HG03196 (cell line): ENCODE results near the gene IKBKE.

ENCODE experiments used
- ATAC-seq: cut with Tn5 transposase; IDR thresholded peaks from one replicate; pipeline ENCODE4 v1.9.1; 2021; ENCODE audit not compliant: unreplicated experiment

Gene IKBKE

DNA sequence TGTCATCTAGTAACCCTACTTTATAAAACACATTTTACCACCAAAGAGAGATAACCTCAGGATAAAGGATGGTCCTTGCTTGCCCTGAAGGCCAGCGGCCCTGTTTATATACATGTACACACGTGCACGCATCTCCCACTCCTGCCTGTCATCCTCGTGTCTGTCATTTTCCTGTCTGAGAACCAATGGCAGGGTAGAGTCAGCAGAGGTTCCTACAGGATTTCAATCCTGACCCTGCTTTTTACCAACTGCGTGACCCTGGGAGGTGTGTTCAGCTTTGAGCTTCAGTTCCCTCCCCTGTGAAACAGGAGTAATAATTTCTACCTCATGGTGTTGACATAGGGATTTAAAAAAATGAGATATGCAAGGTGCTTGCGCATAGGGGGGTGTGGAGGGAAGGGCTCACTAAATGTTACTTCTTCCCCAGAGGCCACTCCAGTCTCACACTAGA is 24.8 kb downstream of the IKBKE start:
- ATAC-seq = no peak

GRCh38 chr1:206495493-206496046 is 25.3 kb downstream of the IKBKE start:
- peak; percentile 1 for ATAC-seq

- ATAC-seq = peak; percentile 52
Observed at GRCh38 chr1:206496131-206496793, 26.0 kb downstream of the IKBKE start.

- no peak for ATAC-seq
Observed at GRCh38 chr1:206497363-206497762, 27.1 kb downstream of the IKBKE start.

GRCh38 chr1:206497774-206498173 is 27.5 kb downstream of the IKBKE start:
- no peak for ATAC-seq

- no peak for ATAC-seq
Observed at GRCh38 chr1:206498685-206499084, 28.4 kb downstream of the IKBKE start.

GRCh38 chr1:206500046-206500445 is 29.8 kb downstream of the IKBKE start:
- ATAC-seq = no peak

- no peak for ATAC-seq
Observed at GRCh38 chr1:206501881-206502280, 31.6 kb downstream of the IKBKE start.

GRCh38 chr1:206502403-206502802 is 32.1 kb downstream of the IKBKE start:
- no peak for ATAC-seq

DNA sequence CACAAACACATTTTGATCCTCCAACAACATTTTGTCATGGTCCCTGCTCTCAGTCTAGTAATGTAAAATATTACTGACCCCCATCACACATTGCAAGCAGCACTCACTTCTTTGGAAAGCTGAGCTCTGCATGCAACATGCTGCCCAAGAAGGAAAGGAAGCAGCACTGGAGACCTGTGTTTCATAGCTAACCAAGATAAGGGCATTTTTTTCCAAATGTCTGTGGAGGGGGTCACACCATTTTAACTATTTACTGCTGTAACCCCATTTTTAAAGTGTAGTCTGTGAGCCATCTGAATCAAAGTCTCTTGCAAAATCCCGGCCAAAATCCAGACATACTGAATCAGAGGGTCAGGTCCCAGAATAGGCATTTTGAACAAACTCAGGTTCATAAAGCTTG is 32.5 kb downstream of the IKBKE start:
- ATAC-seq = no peak

DNA sequence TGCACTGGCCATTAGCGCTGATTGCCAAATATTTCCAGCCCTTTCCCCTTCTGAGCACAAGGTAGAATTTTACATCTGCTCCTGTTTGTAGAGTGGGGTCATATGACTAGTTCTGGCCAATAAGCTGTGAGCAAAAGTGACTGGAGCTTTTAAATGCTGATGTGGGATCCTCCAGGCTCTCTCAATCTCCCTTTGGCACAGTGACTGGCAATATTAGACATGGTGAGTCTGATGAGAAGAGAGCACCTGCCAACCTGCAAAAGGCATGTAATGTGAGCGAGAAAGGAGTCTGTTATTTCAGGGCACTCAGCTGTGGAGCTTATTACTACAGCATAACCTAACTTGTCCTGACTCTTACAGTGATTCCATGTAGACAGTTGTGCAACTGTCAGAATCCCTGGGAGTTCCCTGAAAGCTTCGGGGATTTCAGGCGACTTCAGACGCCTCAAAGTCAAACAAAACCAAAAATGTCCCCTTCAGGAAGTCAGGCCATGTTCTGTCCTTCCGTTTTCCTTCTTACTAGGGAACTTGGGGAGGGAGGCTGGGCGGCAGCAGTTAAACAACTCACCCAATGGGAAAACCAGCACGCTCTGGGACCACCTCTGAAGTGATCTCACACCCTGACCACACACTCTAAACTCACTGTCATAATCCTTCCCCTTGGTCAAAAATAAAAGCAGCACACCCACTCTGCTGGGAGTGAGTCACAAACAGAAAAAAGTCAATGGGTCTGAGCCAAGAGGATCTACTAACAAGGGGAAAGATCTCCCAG is 33.5 kb downstream of the IKBKE start:
- ATAC-seq = peak; percentile 57

GRCh38 chr1:206504363-206504713 is 34.1 kb downstream of the IKBKE start:
- ATAC-seq = no peak

DNA sequence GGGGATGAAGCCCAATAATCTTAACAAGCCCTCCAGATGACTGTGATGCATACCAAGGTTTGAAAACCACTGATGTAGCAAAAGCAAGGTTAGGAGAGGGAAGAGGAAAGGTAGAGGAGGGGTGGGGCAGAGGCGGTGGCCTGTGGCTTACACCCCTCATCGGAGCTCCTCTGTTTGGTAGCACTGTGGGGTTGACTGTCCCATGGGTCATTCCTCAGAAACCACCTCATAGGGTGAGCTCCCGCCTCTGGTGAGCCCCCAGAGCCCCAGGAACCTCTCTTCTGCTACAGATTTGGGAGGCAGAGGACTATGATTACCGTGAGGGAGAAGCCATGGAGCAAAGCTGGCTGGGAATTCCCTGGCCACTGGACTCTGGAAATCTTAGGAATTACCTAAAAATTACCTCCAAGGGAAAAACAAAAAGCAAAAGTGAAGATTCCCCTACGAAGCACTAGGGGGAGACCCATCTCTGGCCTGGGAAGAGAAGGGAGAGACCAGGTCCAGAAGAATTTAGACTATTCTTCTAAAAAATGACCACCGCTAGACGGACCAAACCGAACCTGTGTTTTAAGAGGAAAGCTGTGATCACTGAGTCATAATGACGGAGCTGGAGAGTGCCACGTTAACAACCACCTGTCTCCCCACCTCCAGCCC is 35.6 kb downstream of the IKBKE start:
- no peak for ATAC-seq

- peak; percentile 29 for ATAC-seq
Observed at GRCh38 chr1:206506405-206507283, 36.4 kb downstream of the IKBKE start.

DNA sequence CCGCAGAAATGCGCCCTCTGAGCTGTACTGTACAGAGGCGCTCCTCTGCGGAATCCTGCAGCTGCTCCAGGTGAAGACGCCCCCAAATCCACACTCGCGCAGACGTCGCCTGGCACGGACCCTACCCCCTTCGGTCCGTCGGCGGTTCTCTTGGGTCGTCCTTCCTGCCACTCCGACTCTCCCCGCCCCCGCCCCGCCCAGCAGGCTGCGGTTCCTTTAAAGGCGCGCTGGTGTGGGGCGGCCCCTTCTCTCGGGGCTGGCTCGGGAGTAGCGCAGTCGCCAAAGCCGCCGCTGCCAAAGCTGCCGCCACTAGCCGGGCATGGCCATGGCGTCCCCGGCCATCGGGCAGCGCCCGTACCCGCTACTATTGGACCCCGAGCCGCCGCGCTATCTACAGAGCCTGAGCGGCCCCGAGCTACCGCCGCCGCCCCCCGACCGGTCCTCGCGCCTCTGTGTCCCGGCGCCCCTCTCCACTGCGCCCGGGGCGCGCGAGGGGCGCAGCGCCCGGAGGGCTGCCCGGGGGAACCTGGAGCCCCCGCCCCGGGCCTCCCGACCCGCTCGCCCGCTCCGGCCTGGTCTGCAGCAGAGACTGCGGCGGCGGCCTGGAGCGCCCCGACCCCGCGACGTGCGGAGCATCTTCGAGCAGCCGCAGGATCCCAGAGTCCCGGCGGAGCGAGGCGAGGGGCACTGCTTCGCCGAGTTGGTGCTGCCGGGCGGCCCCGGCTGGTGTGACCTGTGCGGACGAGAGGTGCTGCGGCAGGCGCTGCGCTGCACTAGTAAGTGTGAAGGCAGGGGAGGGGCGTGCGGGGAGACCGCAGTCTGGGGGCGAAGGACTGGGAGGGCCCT is 37.2 kb downstream of the IKBKE start, which contains the start of gene RASSF5:
RASSF5 (plus strand) TSS at position 248 of the 846 bp plus-strand sequence; CDS start at position 320, 72 bp downstream.
- ATAC-seq = peak; percentile 41

- no peak for ATAC-seq
Observed at GRCh38 chr1:206508130-206508889, 38.0 kb downstream of the IKBKE start.

- no peak for ATAC-seq
Observed at GRCh38 chr1:206508956-206509355, 38.7 kb downstream of the IKBKE start.

DNA sequence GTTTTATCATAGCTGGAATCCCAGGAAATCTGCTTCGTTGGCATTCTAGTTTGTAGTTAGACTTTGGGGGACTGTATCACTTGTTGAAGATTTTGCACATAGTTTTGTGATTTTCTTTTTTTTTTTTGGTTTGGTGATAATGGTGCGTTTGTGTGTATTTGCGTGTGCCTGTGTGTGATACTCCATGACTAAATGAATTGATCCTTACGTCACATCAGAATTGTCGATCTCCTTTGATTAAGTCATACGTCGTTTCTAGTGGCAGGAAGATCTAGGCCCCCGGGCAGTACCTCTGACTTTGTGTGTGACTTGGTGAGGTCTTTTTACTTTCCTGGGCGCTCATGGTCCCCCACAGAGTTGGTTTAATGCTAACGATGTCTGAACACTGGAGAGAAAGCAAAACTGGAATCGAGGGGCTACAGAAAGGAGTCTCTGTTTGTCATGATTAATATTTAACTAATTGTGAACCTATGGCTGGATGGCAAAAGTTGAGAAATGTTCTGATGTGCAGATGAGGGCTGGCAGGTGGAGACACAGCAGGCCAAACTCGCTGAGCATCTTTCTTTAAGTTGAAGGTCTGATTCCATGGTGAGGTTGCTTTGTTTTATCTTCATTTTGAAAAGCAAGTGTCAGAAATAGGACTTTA is 39.5 kb downstream of the IKBKE start:
- no peak for ATAC-seq
